SK-N-SH (cell line): ENCODE results near the gene FAM107B. TPM values are rescaled to one million over a fixed set of nuclear protein-coding genes. Genes with fewer than 3 reads are reported as not detected.

Experiments used
- CTCF ChIA-PET: fragments of 300-600, 350-600 bp; formaldehyde crosslinking; extraction: SDS; loops from one replicate; lab custom pipeline; 2021; lab: Yijun Ruan, JAX
- POLR2A ChIA-PET: fragments of 350-600 bp; sonication (Branson Sonifier 250); formaldehyde crosslinking; extraction: SDS; loops from one replicate; lab custom pipeline; 2020; ENCODE audit warnings: antibody characterized with exemption, inconsistent platforms; lab: Yijun Ruan, JAX
- DNase-seq: peaks from one replicate; pipeline ENCODE4 v3.0.0; 2012
- H2AFZ ChIP-seq: fragments of 200-600 bp; sonication (generic); 2 replicates; pipeline ENCODE4 v1.8.1; 2016; ENCODE audit warnings: antibody characterized with exemption, mild to moderate bottlenecking, low read depth
- H3F3A ChIP-seq: fragments of 200-600 bp; sonication (generic); replicated peaks from 2 replicates; pipeline ENCODE3; 2016; ENCODE audit warnings: antibody characterized with exemption, mild to moderate bottlenecking; ENCODE audit not compliant: insufficient read depth
- H3K27ac ChIP-seq, 2 experiments: fragments of 200-500 bp in 1 of 2; fragments of 200-600 bp in 1 of 2; sonication (Bioruptor generic) in 1 of 2; sonication (generic), shearing (Covaris generic) in 1 of 2; 2 replicates each; pipeline versions ENCODE4 v1.5.1 to v1.6.1; 2014 to 2016; ENCODE audit warnings: low read depth in 2 of 2, inconsistent platforms in 1 of 2, low read length in 1 of 2, mild to moderate bottlenecking in 1 of 2, mixed read lengths in 1 of 2
- H3K27me3 ChIP-seq: fragments of 200-600 bp; sonication (generic), shearing (Covaris generic); 2 replicates; pipeline ENCODE4 v1.6.1; 2016; ENCODE audit warnings: mixed run types; ENCODE audit not compliant: insufficient read depth
- H3K36me3 ChIP-seq, 2 experiments: fragments of 200-500 bp in 1 of 2; fragments of 200-600 bp in 1 of 2; sonication (Bioruptor generic) in 1 of 2; sonication (generic) in 1 of 2; replicated peaks in 1 of 2; 2 replicates each; pipeline versions ENCODE3 to v1.5.1; 2014 to 2016; ENCODE audit warnings: low read length in 1 of 2, mild to moderate bottlenecking in 1 of 2; ENCODE audit not compliant: insufficient read depth in 2 of 2, control insufficient read depth in 1 of 2
- H3K4me1 ChIP-seq, 2 experiments: fragments of 200-500 bp in 1 of 2; fragments of 200-600 bp in 1 of 2; sonication (Bioruptor generic) in 1 of 2; sonication (generic), shearing (Covaris generic) in 1 of 2; 2 replicates each; pipeline versions ENCODE4 v1.5.1 to v1.6.1; 2014 to 2016; ENCODE audit warnings: low read depth in 1 of 2, low read length in 1 of 2, mixed run types in 1 of 2; ENCODE audit not compliant: insufficient read depth in 2 of 2, control insufficient read depth in 1 of 2
- H3K4me2 ChIP-seq: fragments of 200-600 bp; sonication (generic), shearing (Covaris generic); 2 replicates; pipeline ENCODE4 v1.6.1; 2017; ENCODE audit warnings: mixed run types
- H3K4me3 ChIP-seq, 2 experiments: fragments of 200-500 bp in 1 of 2; fragments of 200-600 bp in 1 of 2; sonication (Bioruptor generic) in 1 of 2; sonication (generic), shearing (Covaris generic) in 1 of 2; 2 replicates each; pipeline versions ENCODE4 v1.5.1 to v1.8.1; 2014 to 2016; ENCODE audit warnings: low read depth in 2 of 2, inconsistent platforms in 1 of 2, low read length in 1 of 2, mild to moderate bottlenecking in 1 of 2, mixed read lengths in 1 of 2, moderate library complexity in 1 of 2
- H3K79me2 ChIP-seq: fragments of 200-600 bp; sonication (generic); 2 replicates; pipeline ENCODE4 v1.8.1; 2017; ENCODE audit warnings: mild to moderate bottlenecking; ENCODE audit not compliant: insufficient read depth
- H3K9ac ChIP-seq: fragments of 200-600 bp; sonication (generic); 2 replicates; pipeline ENCODE4 v1.6.1; 2017; ENCODE audit warnings: mixed run types
- H3K9me2 ChIP-seq: fragments of 200-600 bp; sonication (generic); 2 replicates; pipeline ENCODE4 v1.6.1; 2017; ENCODE audit warnings: mixed run types
- H3K9me3 ChIP-seq: fragments of 200-600 bp; sonication (generic); 2 replicates; pipeline ENCODE4 v1.6.1; 2017; ENCODE audit warnings: mixed run types, mild to moderate bottlenecking, moderate library complexity
- H4K20me1 ChIP-seq: fragments of 200-600 bp; sonication (generic); 2 replicates; pipeline ENCODE4 v1.6.1; 2017; ENCODE audit warnings: mild to moderate bottlenecking, mixed run types; ENCODE audit not compliant: insufficient read depth
- CHD2 ChIP-seq: fragments of 150-350 bp; IDR thresholded peaks from 2 replicates; pipeline ENCODE4 v1.6.1; 2018; ENCODE audit warnings: low read length; ENCODE audit not compliant: partially characterized antibody
- FOSL2 ChIP-seq: IDR thresholded peaks from 2 replicates; pipeline ENCODE4 v1.4.0; 2012; ENCODE audit warnings: low read depth, mild to moderate bottlenecking, moderate library complexity, borderline replicate concordance
- GABPA ChIP-seq: IDR thresholded peaks from 2 replicates; pipeline ENCODE4 v1.4.0; 2012; ENCODE audit warnings: low read depth, mild to moderate bottlenecking
- JUND ChIP-seq: IDR thresholded peaks from 2 replicates; pipeline ENCODE4 v1.4.0; 2012
- SIN3A ChIP-seq: IDR thresholded peaks from 2 replicates; pipeline ENCODE4 v1.6.1; 2012; ENCODE audit warnings: low read depth, mild to moderate bottlenecking, low read length, moderate library complexity, borderline replicate concordance
- SMC3 ChIP-seq: IDR thresholded peaks from 2 replicates; pipeline ENCODE4 v1.6.1; 2012; ENCODE audit warnings: low read depth, low read length, improper control_type of control experiment
- TAF1 ChIP-seq: IDR thresholded peaks from 2 replicates; pipeline ENCODE4 v1.6.1; 2012; ENCODE audit warnings: low read depth, mild to moderate bottlenecking, low read length, moderate library complexity, borderline replicate concordance
- WGBS: methylation state at CpG from one replicate; pipeline ENCODE4 v1.1.6; 2017; ENCODE audit warnings: low lambda C conversion rate; 5-methylcytosine and 5-hydroxymethylcytosine counted together
- polyA plus RNA-seq, 3 experiments: library from polyadenylated mRNA; depleted of rRNA; stranded (reverse); fragments of >200 nt; gene quantifications; 2 replicates each; pipeline ENCODE4 v1.2.3, GENCODE V29; 2012
- TF ChIP-seq, protein P1 (sequence below): IDR thresholded peaks from 2 replicates; pipeline ENCODE4; 2012
- TF ChIP-seq, protein P2 (sequence below): IDR thresholded peaks from 2 replicates; pipeline ENCODE4 v1.4.0; 2012; ENCODE audit warnings: low read depth, borderline replicate concordance
- TF ChIP-seq, protein P3 (sequence below): fragments of 150-350 bp; IDR thresholded peaks from 2 replicates; pipeline ENCODE4 v1.6.1; 2017; ENCODE audit warnings: antibody characterized with exemption, low read length, low read depth, borderline replicate concordance

Gene FAM107B
- polyA plus RNA-seq, 1 of the 3 experiments (the other 2 are of a cell fraction), result 1.0 TPM

DNA sequence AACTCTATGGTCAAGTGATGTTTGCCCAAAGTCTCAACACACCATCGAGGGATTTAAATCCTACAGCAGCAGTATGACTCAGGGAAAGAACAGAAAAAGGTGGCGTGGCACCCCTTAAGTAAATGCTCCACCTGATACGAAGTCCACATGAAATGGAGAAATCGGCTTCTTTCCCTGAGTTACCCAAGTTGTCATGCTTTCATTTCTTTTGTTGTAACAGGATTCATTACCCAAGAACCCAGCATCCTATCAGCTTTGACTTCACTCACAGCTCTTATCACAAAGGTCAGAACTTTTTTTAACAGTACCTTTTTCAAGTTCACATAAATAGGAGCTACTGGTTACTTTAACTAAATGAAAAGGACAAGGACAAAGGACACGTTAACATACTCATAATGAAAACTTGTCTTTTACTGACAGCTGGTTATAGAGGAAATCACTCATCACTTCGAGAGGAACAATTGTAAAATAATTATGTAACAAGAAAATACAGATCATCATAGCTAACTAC is 224.2 kb downstream of the FAM107B start:
- H3K9me3 ChIP-seq, result no peaks in the 10 kb centered on the region
- no peaks in the 10 kb centered on the region for H3K27me3 ChIP-seq
- no peaks in the 10 kb centered on the region for H3K79me2 ChIP-seq
- no peaks in the 10 kb centered on the region for H3K36me3 ChIP-seq
- H3K4me1 ChIP-seq, result no peaks in the 10 kb centered on the region; a peak in 1 of 4 replicates
- no peak overlapping the region for H2AFZ ChIP-seq
- H3K4me3 ChIP-seq, result no peak overlapping the region
- H3K9me2 ChIP-seq, result no peaks in the 10 kb centered on the region
- no peak for DNase-seq
- TF ChIP-seq, protein P1, sequence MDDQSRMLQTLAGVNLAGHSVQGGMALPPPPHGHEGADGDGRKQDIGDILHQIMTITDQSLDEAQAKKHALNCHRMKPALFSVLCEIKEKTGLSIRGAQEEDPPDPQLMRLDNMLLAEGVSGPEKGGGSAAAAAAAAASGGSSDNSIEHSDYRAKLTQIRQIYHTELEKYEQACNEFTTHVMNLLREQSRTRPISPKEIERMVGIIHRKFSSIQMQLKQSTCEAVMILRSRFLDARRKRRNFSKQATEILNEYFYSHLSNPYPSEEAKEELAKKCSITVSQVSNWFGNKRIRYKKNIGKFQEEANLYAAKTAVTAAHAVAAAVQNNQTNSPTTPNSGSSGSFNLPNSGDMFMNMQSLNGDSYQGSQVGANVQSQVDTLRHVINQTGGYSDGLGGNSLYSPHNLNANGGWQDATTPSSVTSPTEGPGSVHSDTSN, result no peak
- TF ChIP-seq, protein P2, sequence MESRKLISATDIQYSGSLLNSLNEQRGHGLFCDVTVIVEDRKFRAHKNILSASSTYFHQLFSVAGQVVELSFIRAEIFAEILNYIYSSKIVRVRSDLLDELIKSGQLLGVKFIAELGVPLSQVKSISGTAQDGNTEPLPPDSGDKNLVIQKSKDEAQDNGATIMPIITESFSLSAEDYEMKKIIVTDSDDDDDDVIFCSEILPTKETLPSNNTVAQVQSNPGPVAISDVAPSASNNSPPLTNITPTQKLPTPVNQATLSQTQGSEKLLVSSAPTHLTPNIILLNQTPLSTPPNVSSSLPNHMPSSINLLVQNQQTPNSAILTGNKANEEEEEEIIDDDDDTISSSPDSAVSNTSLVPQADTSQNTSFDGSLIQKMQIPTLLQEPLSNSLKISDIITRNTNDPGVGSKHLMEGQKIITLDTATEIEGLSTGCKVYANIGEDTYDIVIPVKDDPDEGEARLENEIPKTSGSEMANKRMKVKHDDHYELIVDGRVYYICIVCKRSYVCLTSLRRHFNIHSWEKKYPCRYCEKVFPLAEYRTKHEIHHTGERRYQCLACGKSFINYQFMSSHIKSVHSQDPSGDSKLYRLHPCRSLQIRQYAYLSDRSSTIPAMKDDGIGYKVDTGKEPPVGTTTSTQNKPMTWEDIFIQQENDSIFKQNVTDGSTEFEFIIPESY, result no peak
- TF ChIP-seq CHD2, result no peak
- TF ChIP-seq GABPA, result no peak
- TF ChIP-seq FOSL2, result no peak
- TF ChIP-seq JUND, result no peak
- TF ChIP-seq, protein P3, sequence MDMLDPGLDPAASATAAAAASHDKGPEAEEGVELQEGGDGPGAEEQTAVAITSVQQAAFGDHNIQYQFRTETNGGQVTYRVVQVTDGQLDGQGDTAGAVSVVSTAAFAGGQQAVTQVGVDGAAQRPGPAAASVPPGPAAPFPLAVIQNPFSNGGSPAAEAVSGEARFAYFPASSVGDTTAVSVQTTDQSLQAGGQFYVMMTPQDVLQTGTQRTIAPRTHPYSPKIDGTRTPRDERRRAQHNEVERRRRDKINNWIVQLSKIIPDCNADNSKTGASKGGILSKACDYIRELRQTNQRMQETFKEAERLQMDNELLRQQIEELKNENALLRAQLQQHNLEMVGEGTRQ, result no peak
- no peak for TF ChIP-seq SMC3
- no peaks in the 10 kb centered on the region for H3F3A ChIP-seq
- 87% methylated on average over 6 of the region's 6 CpGs for WGBS
- H3K9ac ChIP-seq, result no peak overlapping the region
- POLR2A ChIA-PET, result no interaction called here
- no peak overlapping the region for H3K27ac ChIP-seq
- CTCF ChIA-PET, result interaction anchor here (1.2 to 1.5 kb wide), 3 partner anchors 13 to 421 kb away, joined by 3 to 4 read pairs (median 4); no protein-coding TSS in a partner anchor
- H3K4me2 ChIP-seq, result no peak overlapping the region
- no peaks in the 10 kb centered on the region for H4K20me1 ChIP-seq

DNA sequence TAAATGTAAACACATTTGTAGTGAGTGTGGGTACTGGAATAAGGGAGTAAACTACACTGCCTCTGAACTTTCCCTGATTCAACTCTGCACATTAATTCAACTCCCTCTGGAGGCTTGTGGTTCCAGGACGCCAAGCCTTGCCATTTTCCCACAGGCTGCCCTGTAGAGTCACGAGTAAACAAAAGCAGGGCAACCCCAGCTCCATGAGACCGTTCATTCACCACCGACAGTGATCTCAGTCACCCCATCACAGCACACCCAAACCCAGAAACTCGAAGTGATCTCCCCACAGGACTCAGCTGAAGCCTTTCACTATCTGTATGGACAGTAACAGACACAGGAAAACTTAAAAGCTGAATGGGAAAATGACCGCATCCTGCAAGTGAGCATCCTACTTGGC is 225.2 kb downstream of the FAM107B start:
- Histone ChIP-seq H3K36me3 (no peaks in the 10 kb centered on the region), H3K27ac (no peak overlapping the region), H3F3A (no peaks in the 10 kb centered on the region), H3K9ac (no peak overlapping the region), H3K27me3 (no peaks in the 10 kb centered on the region), H3K4me3 (no peak overlapping the region), H3K9me3 (no peaks in the 10 kb centered on the region), H3K9me2 (no peaks in the 10 kb centered on the region), H3K79me2 (no peaks in the 10 kb centered on the region), H3K4me1 (no peaks in the 10 kb centered on the region; a peak in 1 of 4 replicates), H3K4me2 (no peak overlapping the region), H4K20me1 (no peaks in the 10 kb centered on the region), H2AFZ (no peak overlapping the region)
- DNase-seq, result no peak
- WGBS, result 81% methylated on average over 6 of the region's 6 CpGs
- CTCF ChIA-PET, result interaction anchor here (0.8 to 1.4 kb wide), 4 partner anchors 8 to 104 kb away, joined by 3 to 4 read pairs (median 3); no protein-coding TSS in a partner anchor
- TF ChIP-seq TAF1, result no peak
- TF ChIP-seq SIN3A, result no peak
- POLR2A ChIA-PET, result no interaction called here
